Measurements from ENCODE around the gene ROBO2.
"Not testable (repeated sequence)": the region's sequence is repeated elsewhere in the genome, so short reads cannot be mapped to it uniquely, and the experiment has no call there.

ROBO2 gene

GRCh38 chr3:77345009-77345408, 305.1 kb downstream of the ROBO2 start:
- no peak for DNase-seq

- DNase-seq = no peak
Measured at GRCh38 chr3:77348244-77348855, 308.5 kb downstream of the ROBO2 start.

DNA sequence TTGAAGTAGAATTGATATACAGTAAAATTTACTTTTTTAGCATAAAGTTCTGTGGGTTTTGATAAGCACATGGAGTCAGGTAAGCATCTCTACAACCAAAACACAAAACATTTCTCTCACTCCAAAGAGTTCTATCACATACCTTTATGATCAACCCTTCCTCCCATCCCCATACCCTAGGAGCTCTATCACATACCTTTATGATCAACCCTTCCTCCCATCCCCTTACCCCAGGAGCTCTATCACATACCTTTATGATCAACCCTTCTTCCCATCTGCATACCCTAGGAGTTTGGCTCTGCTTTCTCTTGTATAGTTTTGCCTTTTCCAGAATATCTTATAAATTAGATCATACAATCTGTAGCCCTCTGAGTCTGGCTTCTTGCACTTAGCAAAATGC, 315.1 kb downstream of the ROBO2 start:
- DNase-seq = no peak

GRCh38 chr3:77362936-77363335, 323.0 kb downstream of the ROBO2 start:
- no peak for DNase-seq

DNA sequence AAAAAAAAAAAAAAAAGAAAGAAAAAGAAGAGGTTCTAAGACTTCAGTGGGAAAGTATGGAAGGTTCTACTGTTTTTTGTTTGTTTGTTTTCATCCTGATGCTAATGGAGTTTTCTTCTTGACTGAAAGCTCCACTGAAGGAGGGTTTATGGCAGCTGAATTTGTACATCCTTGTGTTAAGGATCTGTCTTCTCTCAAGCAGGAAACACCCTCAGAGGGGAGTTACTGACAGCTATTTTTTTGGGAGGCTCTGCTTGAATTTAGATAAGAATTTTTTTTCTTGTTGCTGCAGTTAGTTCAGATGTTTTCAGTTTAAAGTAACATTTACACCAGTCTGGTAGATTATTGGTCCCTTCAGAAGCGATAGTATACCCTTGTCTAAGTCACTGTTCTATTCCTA, 325.3 kb downstream of the ROBO2 start:
- DNase-seq = no peak

DNA sequence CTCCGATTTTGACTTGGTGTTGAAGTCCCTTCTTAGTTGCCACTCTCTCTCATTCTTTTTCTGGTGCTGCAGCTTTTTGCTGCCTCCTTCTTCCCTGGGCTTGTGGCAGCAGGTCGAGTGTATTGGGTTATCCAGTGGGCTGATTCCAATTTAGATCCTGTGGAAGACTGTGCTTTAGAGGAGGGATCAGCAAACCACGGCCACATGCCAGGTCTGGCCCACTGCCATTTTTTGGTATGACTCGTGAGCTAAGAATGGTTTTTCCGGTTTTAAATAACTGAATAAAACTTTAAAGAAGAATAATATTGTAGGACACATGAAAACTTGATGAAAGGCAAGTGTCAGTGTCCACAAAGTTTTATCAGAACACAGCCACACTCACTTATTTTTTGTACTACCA, 330.5 kb downstream of the ROBO2 start:
- no peak for DNase-seq

DNA sequence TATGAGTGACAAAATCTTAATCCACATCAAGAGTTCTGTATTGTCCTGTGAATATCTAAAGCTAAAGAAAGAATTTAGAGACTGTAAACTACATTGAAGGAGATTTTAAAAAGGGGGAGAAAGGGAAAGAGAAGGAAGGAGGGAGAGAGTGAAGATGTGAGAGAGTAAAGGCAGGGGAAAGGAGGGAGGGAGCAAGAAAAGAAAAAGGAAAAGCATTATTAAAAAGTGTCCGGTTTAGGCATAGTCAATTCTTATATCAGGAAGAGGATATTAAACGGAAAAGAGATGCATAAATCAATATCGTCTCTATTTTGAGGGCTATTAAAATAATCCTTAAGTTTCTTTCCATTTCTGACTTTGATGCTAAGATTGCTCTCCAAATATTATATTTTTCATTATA, 332.1 kb downstream of the ROBO2 start:
- DNase-seq = no peak

- DNase-seq = no peak
Measured at GRCh38 chr3:77372634-77373346, 332.9 kb downstream of the ROBO2 start.

- no peak for DNase-seq
Measured at GRCh38 chr3:77373619-77374018, 333.7 kb downstream of the ROBO2 start.

DNA sequence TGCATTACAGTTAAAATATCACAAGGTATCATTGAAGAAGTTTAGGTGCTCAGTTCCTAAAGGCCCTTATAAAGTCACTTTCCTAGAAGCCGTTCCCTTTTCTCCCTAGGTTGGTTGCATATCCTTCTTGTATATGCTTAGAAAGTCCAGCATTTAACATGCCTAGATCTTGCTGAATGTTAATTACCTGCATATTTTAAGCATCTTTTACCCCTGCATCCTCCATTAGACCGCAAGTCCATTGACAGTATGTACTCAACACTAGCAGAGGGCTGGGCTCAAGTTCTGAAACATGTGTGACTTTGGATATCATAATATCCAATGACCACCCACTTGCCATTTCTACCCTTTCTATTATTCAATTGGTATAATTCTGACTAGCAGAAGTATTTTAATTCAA, 336.6 kb downstream of the ROBO2 start:
- DNase-seq = no peak

GRCh38 chr3:77377717-77378116, 337.8 kb downstream of the ROBO2 start:
- no peak for DNase-seq

GRCh38 chr3:77380136-77380535, 340.2 kb downstream of the ROBO2 start:
- no peak for DNase-seq

GRCh38 chr3:77381431-77381830, 341.5 kb downstream of the ROBO2 start:
- DNase-seq = no peak

- no peak for DNase-seq
Measured at GRCh38 chr3:77392181-77392580, 352.3 kb downstream of the ROBO2 start.

DNA sequence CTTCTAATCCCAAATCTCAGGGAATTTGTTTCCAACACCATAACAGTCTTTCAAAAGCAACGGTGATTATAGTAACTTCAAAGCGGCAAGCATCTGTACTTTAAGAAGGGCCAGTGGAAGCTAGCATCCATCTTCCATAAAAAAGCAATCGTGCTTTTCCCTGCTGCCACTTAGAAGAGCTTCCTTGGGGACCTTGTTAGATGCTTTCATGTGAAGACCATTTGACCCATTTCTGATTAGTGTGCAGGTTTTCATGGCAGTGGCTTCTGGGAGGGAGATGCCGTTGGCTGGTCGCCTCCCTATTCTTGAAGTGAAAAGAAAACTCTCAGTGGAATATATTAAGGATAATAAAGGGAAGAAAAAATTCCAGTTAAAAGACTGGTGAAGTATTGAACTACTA, 354.1 kb downstream of the ROBO2 start:
- DNase-seq = no peak

DNA sequence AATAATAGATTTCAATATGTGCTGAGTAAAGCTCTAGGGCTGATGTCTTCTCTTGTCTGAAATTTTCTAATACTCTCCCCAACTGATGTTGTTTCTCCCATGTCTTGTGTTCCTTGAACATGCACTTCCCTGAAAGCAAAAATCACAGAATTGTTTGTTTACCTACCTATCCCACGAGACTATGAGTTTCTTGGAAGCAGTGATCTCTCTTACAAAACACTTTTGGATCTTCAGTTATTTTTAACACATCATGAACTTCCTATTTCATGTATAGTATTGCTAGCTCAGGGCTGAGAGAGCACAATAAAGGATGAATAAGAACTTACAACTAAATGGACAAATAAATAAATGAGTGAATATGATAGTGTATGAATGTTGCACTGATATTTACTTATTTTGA, 365.0 kb downstream of the ROBO2 start:
- DNase-seq = no peak

- DNase-seq = no peak
Measured at GRCh38 chr3:77407441-77407840, 367.5 kb downstream of the ROBO2 start.

DNA sequence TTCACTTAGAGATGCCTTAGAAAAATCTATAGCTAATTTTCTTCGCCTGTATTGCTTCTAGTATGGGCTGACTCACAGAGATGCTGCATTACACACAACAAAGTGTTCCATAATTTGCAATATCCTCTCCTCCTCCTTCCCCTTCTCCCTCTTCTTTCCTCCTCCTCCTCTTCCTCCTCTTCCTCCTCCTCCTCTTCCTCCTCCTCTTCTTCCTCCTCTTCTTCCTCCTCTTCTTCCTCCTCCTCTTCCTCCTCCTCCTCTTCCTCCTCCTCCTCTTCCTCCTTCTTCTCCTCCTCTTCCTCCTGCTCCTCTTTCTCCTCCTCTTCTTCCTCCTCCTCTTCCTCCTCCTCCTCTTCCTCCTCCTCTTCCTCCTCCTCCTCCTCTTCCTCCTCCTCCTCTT, 370.4 kb downstream of the ROBO2 start:
- DNase-seq = not testable (repeated sequence)

GRCh38 chr3:77411334-77411733, 371.4 kb downstream of the ROBO2 start:
- DNase-seq = no peak

DNA sequence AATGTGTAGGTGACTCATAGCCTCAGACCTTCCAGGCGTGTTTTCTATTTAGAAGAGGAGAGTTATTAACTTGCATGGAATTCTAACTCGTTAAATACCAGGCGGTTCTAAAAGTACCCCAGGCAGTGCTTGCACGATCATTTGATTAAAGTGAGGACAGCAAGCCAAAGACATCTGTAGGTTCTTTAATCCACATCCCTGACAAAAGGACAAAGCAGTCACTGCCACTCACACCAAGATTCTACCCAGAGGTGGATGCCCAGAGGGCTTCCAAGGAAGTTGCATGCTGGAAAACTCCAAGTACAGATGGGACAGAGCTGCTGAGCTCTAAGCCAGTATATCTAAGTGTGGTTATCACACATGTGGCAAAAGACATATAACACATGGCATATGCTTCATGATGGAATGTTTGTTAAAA, 372.1 kb downstream of the ROBO2 start:
- DNase-seq = no peak

DNA sequence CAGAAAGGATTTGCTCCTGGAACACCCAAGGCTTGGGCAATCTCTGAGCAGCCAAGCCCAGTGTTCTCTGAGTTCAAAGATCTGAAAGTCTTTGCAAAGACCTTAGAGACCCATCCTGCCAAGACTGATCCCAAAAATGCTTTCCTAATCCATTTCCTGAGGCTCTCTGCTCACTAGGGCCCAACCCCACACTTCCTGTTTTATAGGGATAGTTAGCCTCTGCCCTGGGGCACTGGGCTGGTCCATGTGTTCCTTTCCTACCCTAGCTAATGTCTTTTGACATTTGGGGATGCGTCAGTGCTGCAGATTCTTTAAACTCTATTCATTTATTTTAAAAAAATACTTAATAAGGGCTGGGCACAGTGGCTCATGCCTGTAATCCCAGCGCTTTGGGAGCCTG, 372.7 kb downstream of the ROBO2 start:
- DNase-seq = no peak

DNA sequence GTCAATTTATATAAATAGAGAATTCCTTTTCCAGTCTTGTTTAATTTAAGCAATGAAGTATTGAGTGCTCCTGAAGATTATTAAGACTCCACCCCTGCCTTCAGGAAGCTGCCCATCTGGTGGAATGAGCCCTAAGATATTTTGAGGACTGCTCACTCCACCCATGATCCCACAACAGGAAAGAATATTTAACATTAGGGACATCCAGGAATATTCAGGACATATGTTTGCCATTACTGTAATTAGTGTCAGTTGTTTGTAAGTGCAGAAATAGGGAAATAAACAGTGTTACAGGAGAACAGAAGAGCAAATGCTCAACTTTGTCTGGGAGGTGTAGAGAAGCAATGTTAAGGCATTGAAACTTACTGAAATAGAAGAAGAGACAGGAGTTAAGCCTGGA, 375.0 kb downstream of the ROBO2 start:
- DNase-seq = no peak

GRCh38 chr3:77420336-77420735, 380.4 kb downstream of the ROBO2 start:
- DNase-seq = no peak

DNA sequence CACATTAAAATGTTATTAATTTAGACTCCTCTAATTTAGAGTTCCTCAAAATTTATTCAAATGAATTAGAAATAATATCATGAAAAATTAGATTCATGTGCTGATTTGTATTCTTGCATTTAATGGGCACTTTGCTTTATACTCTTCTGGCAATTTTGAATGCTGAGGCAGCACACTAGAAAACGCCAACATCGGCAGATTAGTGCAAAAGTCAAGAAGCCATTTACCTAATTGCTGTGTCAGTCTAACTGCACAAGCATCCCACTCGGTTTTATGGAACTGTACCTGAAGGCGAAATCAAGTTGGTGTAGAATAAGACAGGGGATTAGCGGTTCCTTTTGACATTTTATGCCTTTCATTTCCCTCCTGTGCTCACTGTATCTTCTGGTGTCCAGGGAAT, 382.0 kb downstream of the ROBO2 start:
- no peak for DNase-seq

GRCh38 chr3:77426531-77426930, 386.6 kb downstream of the ROBO2 start:
- DNase-seq = no peak

All from NCI-H187 (cell line).